ENCODE results near the gene PARP12. TPM values are rescaled to one million over a fixed set of nuclear protein-coding genes. Genes with fewer than 3 reads are reported as not detected.

Gene PARP12
- total and polyA plus RNA-seq, 2 of the 8 experiments (the other 6 are each of a cell fraction or from before 2014, with no cell fraction given), result 9.0 to 21.5 TPM

DNA sequence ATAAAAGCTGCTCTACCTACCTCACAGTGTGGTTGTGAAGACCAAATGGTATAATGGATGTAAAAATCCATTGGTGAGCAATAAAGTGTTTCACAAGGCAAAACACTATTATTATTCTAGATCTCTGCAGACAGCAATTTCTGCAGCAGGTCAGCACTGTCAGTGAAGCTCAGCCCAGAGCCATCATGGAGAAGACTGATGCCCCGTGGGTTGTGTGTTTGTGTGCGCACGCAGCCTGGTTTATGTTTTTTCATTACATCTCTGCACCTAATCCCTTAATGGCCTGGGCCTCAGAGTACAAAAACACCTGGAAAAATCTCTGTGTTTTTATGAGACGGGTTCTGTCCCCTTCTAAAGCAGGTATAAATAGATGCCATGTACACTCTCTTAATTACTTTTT lies 64.2 kb downstream of the PARP12 start:
- no peak overlapping the region for H2BK120ac ChIP-seq (replicated peaks; ENCODE audit: low read depth, low read length)
- no peak overlapping the region for H2AFZ ChIP-seq (ENCODE audit: low read length)
- H2BK15ac ChIP-seq (ENCODE audit: low read length), result no peak overlapping the region
- 0 out of 2 replicates have a peak, but pooled peaks cover 2% of the 10 kb centered on the region for H3K23me2 ChIP-seq (ENCODE audit: low read depth, low read length)
- no peaks in the 10 kb centered on the region for H3K36me3 ChIP-seq (ENCODE audit: control insufficient read depth in 2 of 4, insufficient read depth in 4 of 4, low read length in 3 of 4)
- no peak overlapping the region for H3K4ac ChIP-seq (replicated peaks; ENCODE audit: insufficient read length, low read depth, low read length)
- H2AK5ac ChIP-seq (ENCODE audit: low read depth, low read length), result no peak overlapping the region
- no peaks in the 10 kb centered on the region for H3K27me3 ChIP-seq (replicated peaks in 1 of 4; ENCODE audit: control insufficient read depth in 3 of 4, extremely low read depth in 1 of 4, insufficient read depth in 3 of 4, low read length in 3 of 4)
- H3K14ac ChIP-seq (ENCODE audit: insufficient read length), result no peak overlapping the region
- no peak for FAIRE-seq
- no peaks in the 10 kb centered on the region for H3K4me1 ChIP-seq (replicated peaks in 1 of 4; ENCODE audit: control insufficient read depth in 3 of 4, insufficient read depth in 4 of 4, low read length in 3 of 4)
- no peak overlapping the region for H2BK20ac ChIP-seq (ENCODE audit: low read length)
- no peak overlapping the region for H3K18ac ChIP-seq (ENCODE audit: extremely low read depth, low read length)
- no peak overlapping the region for H3K4me3 ChIP-seq (ENCODE audit: extremely low read depth in 1 of 4, insufficient read depth in 2 of 4, low read depth in 3 of 4, low read length in 4 of 4)
- H3K9ac ChIP-seq (replicated peaks in 1 of 4; ENCODE audit: extremely low read depth in 1 of 4, low read depth in 3 of 4, low read length in 3 of 4), result no peak overlapping the region
- DNase-seq (ENCODE audit: low read depth in 1 of 2, low spot score in 2 of 2), result no peak
- H2BK5ac ChIP-seq (ENCODE audit: low read depth, low read length), result no peak overlapping the region
- H4K8ac ChIP-seq (ENCODE audit: extremely low read depth, insufficient read depth, low read length), result no peak overlapping the region
- WGBS, 2 experiments (ENCODE audit: extremely low coverage in 1 of 2, insufficient coverage in 1 of 2, insufficient read length in 1 of 2, insufficient replicate concordance in 2 of 2, low coverage in 1 of 2, low lambda C conversion rate in 2 of 2, missing lambda C conversion rate in 1 of 2), result 85% methylated on average over 4 of the region's 4 CpGs; no CpG with 5 or more reads in 1 of the 2 experiments
- H4K5ac ChIP-seq (ENCODE audit: insufficient read length, low read depth, low read length), result no peak overlapping the region
- no peak overlapping the region for H3K27ac ChIP-seq (ENCODE audit: low read depth, low read length)
- H3K9me3 ChIP-seq (ENCODE audit: insufficient read depth in 2 of 2, low read depth in 1 of 2, low read length in 1 of 2), result no peaks in the 10 kb centered on the region
- no peaks in the 10 kb centered on the region for H4K20me1 ChIP-seq (replicated peaks in 1 of 2; ENCODE audit: control insufficient read depth in 1 of 2, insufficient read depth in 2 of 2, low read length in 2 of 2)
- no peaks in the 10 kb centered on the region for H3K79me1 ChIP-seq (ENCODE audit: low read depth, low read length)
- ChIA-PET POLR2A (ENCODE audit: partially characterized antibody) (interaction anchor here (1.7 kb wide), 1 partner anchor 9 kb away, joined by 6 read pairs; no protein-coding TSS in a partner anchor), CTCF (ENCODE audit: partially characterized antibody) (interaction anchor here (0.5 to 11.1 kb wide), 8 partner anchors 11 to 380 kb away, joined by 3 to 122 read pairs (median 6); no protein-coding TSS in a partner anchor)
- H3K4me2 ChIP-seq (ENCODE audit: insufficient read depth in 1 of 2, low read depth in 2 of 2, low read length in 2 of 2), result no peak overlapping the region
- no peak overlapping the region for H3K56ac ChIP-seq (replicated peaks; ENCODE audit: insufficient read length, low read depth, low read length)
- H3K23ac ChIP-seq (ENCODE audit: insufficient read length), result no peak overlapping the region
- no peak overlapping the region for H2BK12ac ChIP-seq (ENCODE audit: low read depth, low read length)
- H4K91ac ChIP-seq (replicated peaks; ENCODE audit: insufficient read length, low read length), result no peak overlapping the region
- no peak for TF ChIP-seq CEBPB (IDR thresholded peaks at IDR 0.05; ENCODE audit: low read depth, low read length)
- H3K79me2 ChIP-seq (ENCODE audit: control insufficient read depth in 1 of 2, insufficient read depth in 2 of 2, low read length in 2 of 2), result no peaks in the 10 kb centered on the region

All from H1 (cell line).